SIG-M5 treated with dmso at 0.1 percent for 504 hours (cell line): ENCODE data around the gene MLEC.

Experiments
- DNase-seq: peaks from one replicate; lab custom pipeline; 2025; ENCODE audit not compliant: unreplicated experiment; lab: John Stamatoyannopoulos, UW

Gene MLEC

GRCh38 chr12:120690978-120691377 lies 4.0 kb downstream of the MLEC start:
- no peak for DNase-seq

GRCh38 chr12:120692524-120693033 lies 5.6 kb downstream of the MLEC start:
- DNase-seq = no peak

- DNase-seq = no peak
These were observed 6.9 kb downstream of the MLEC start for GRCh38 chr12:120693848-120694247.

- no peak for DNase-seq
These were observed 9.7 kb downstream of the MLEC start for GRCh38 chr12:120696626-120697025.

- no peak for DNase-seq
These were observed 10.4 kb downstream of the MLEC start for GRCh38 chr12:120697344-120697743.

GRCh38 chr12:120698665-120699064 lies 11.7 kb downstream of the MLEC start:
- DNase-seq = peak; percentile 66

- DNase-seq = no peak
These were observed 12.6 kb downstream of the MLEC start for GRCh38 chr12:120699553-120699952.

GRCh38 chr12:120700886-120701285 lies 13.9 kb downstream of the MLEC start:
- no peak for DNase-seq

GRCh38 chr12:120702637-120703036 lies 15.7 kb downstream of the MLEC start:
- DNase-seq = no peak

GRCh38 chr12:120703311-120703942 lies 16.5 kb downstream of the MLEC start:
- no peak for DNase-seq

- no peak for DNase-seq
These were observed 18.7 kb downstream of the MLEC start for GRCh38 chr12:120705618-120706017.

- no peak for DNase-seq
These were observed 19.1 kb downstream of the MLEC start for GRCh38 chr12:120706029-120706428.

GRCh38 chr12:120708651-120709050 lies 21.7 kb downstream of the MLEC start:
- no peak for DNase-seq

GRCh38 chr12:120710031-120710804 lies 23.3 kb downstream of the MLEC start, which contains the start of gene UNC119B:
UNC119B (plus strand) TSS chr12:120710458; CDS start chr12:120710475, 17 bp downstream.
- DNase-seq = peak; percentile 43

GRCh38 chr12:120710805-120711296 lies 23.9 kb downstream of the MLEC start:
- DNase-seq = peak; percentile 20

- DNase-seq = no peak
These were observed 24.5 kb downstream of the MLEC start for GRCh38 chr12:120711411-120711810.

GRCh38 chr12:120712610-120713009 lies 25.7 kb downstream of the MLEC start:
- no peak for DNase-seq

GRCh38 chr12:120713861-120714482 lies 27.0 kb downstream of the MLEC start:
- DNase-seq = peak; percentile 90

GRCh38 chr12:120718055-120718454 lies 31.1 kb downstream of the MLEC start:
- DNase-seq = no peak

GRCh38 chr12:120719072-120719471 lies 32.1 kb downstream of the MLEC start:
- DNase-seq = no peak

GRCh38 chr12:120719496-120720233 lies 32.7 kb downstream of the MLEC start:
- DNase-seq = no peak
